Ovary (tissue), 9 donors: ENCODE measurements around the gene TPM4. TPM values are rescaled to one million over a fixed set of nuclear protein-coding genes. Genes with fewer than 3 reads are reported as not detected.

Experiments used
- DNase-seq, 5 donors: peaks; one replicate each; pipeline ENCODE4 v3.0.0-alpha.2; 2019 to 2020
- H3K27ac ChIP-seq, 2 donors: fragments of 200-600 bp; one replicate each; pipeline versions ENCODE4 v1.5.1 to v1.8.0; 2019 to 2022
- H3K27me3 ChIP-seq: fragments of 200-600 bp; one replicate; pipeline ENCODE4 v1.8.0; 2022
- H3K36me3 ChIP-seq: fragments of 200-600 bp; sonication (generic); one replicate; pipeline ENCODE4 v1.5.1; 2019
- H3K4me1 ChIP-seq: one replicate; pipeline ENCODE4 v1.8.1; 2013; ENCODE audit warnings: mild to moderate bottlenecking, moderate library complexity; ENCODE audit not compliant: insufficient read depth
- H3K4me3 ChIP-seq: fragments of 200-600 bp; sonication (generic); one replicate; pipeline ENCODE4 v1.5.1; 2017
- H3K9me3 ChIP-seq, 2 donors: fragments of 200-600 bp in 1 of 2; sonication (generic) in 1 of 2; one replicate each; pipeline versions ENCODE4 v1.5.1 to v1.8.1; 2013 to 2019; ENCODE audit warnings: mild to moderate bottlenecking in 1 of 2, moderate library complexity in 1 of 2
- EP300 ChIP-seq: sonication (generic); formaldehyde crosslinking; IDR thresholded peaks from one replicate; pipeline ENCODE4 v1.6.1; 2017; ENCODE audit warnings: antibody characterized with exemption
- POLR2A ChIP-seq: fragments of 450-650 bp; IDR thresholded peaks from one replicate; pipeline ENCODE4 v1.6.1; 2017; ENCODE audit warnings: antibody characterized with exemption, mild to moderate bottlenecking, moderate library complexity
- WGBS, 3 donors: extraction: QIAGEN DNeasy Blood & Tissue Kit in 1 of 3; methylation state at CpG; one replicate each; pipeline versions ENCODE4 v1.1.5 to v1.1.7; 2013 to 2017; 5-methylcytosine and 5-hydroxymethylcytosine counted together
- intact Hi-C, 4 donors: fragments of 100-400 bp; cut with DNase I; formaldehyde crosslinking; loops; one replicate each; pipeline versions ENCODE4 v1.11.0 to v1.15.1; 2022 to 2023
- polyA plus RNA-seq, 2 donors: library from polyadenylated mRNA; stranded (reverse); fragments of 200-250 nt in 1 of 2; fragments of 350-450 nt in 1 of 2; fragmentation: Illumina TruSeq in 1 of 2; extraction: RNeasy Lipid Tissue Mini Kit (QIAGEN cat#74804) in 1 of 2; gene quantifications; one replicate each; pipeline ENCODE4 v1.2.3, GENCODE V29; 2013 to 2014
- total RNA-seq, 7 donors: library from RNA; depleted of rRNA in 2 of 7; stranded (reverse); fragments of >200 nt in 2 of 7; fragmentation: NEBNext Ultra II Directional in 3 of 7; extraction: Animal tissue kit (Norgen Biotek cat#: 25700) in 3 of 7; gene quantifications; one replicate each; pipeline versions ENCODE4 v1.1.0 to v1.2.4, GENCODE V29; 2016 to 2023
- TF ChIP-seq, protein P1 (sequence below), 3 donors: fragments of 450-650 bp in 2 of 3; fragments of 200-600 bp in 1 of 3; IDR thresholded peaks; one replicate each; pipeline versions ENCODE4 v1.5.1 to v1.8.0; 2016 to 2022; ENCODE audit warnings: antibody characterized with exemption in 3 of 3, mild to moderate bottlenecking in 1 of 3
- donor health status: DM: no; HTN: no; CAD: no; lungs with moderate emphysema.
- donor health status: DM: no; HTN: no; CAD: no.
- donor health status: Bipolar disorder and iron deficiency.
- donor health status: DM: yes; HTN: yes; CAD: no.
- donor health status: DM: no; HTN: no; CAD: no.
- donor health status: DM: yes; HTN: yes; CAD: no.

Gene TPM4
- total and polyA plus RNA-seq, 9 donors: 286 to 664 (median 554) TPM

GRCh38 chr19:16113727-16114126 is 37.4 kb downstream of the TPM4 start:
- peaks cover 8% of the 10 kb centered on the region for H3K4me1 ChIP-seq
- no peaks in the 10 kb centered on the region for H3K36me3 ChIP-seq
- H3K9me3 ChIP-seq: no peaks in the 10 kb centered on the region
- H3K27ac ChIP-seq: no peak overlapping the region
- intact Hi-C loops: loop anchor here in 2 of 4 donors (5.0 to 10.0 kb wide), 5 partner anchors 36 to 999 kb away; partner anchors contain the start of genes FAM32A (in 1 of the 2) and TPM4 (in 1 of the 2)
- no peak for TF ChIP-seq POLR2A
- TF ChIP-seq EP300: no peak
- TF ChIP-seq, protein P1, sequence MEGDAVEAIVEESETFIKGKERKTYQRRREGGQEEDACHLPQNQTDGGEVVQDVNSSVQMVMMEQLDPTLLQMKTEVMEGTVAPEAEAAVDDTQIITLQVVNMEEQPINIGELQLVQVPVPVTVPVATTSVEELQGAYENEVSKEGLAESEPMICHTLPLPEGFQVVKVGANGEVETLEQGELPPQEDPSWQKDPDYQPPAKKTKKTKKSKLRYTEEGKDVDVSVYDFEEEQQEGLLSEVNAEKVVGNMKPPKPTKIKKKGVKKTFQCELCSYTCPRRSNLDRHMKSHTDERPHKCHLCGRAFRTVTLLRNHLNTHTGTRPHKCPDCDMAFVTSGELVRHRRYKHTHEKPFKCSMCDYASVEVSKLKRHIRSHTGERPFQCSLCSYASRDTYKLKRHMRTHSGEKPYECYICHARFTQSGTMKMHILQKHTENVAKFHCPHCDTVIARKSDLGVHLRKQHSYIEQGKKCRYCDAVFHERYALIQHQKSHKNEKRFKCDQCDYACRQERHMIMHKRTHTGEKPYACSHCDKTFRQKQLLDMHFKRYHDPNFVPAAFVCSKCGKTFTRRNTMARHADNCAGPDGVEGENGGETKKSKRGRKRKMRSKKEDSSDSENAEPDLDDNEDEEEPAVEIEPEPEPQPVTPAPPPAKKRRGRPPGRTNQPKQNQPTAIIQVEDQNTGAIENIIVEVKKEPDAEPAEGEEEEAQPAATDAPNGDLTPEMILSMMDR (IDR thresholded peaks at IDR 0.05): no peak
- H3K4me3 ChIP-seq: no peak overlapping the region
- H3K27me3 ChIP-seq: no peaks in the 10 kb centered on the region
- DNase-seq: no peak
- WGBS, 3 donors: 67 to 94% (median 82%) methylated on average over 3 of the region's 3 CpGs

DNA sequence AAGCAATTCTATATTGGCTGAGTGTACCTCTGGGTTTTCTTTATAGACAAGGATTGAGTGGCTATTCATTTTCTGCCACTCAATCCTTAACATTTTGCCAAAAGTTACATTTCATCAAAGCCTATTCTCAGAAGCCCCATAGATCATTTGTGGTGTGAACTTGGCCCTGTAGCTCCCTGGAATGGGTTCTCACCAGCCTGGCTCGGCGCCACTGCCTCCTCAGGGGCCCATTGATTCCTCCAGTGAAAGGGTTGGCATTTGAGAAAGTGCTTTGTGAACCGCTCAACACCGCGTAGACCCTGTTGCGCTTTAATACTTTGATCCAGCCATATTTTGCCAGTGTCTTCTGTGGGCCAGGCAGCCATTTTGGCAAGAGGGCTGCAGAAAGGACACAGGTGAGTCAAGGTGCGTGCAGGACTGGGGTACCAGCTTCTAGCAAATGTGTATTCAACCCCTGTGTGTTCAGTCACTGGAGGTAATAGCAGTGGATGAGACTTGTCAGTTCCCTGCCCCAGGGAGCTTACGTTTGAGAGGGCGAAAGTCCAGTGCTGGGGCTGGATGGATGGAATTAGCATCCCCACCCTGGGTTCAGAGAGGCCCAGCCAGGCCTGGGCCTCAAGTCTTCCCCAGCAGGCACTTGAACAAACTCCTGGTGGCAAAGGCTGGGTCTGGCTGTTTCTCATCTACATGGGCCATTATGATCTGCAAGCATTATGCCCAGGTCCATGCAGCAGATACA is 39.2 kb downstream of the TPM4 start:
- no peak overlapping the region for H3K27ac ChIP-seq
- peaks cover 8% of the 10 kb centered on the region for H3K4me1 ChIP-seq
- intact Hi-C loops: loop anchor here in 2 of 4 donors (5.0 to 10.0 kb wide), 4 partner anchors 43 to 1001 kb away; partner anchors contain the start of gene FAM32A (in 1 of the 2)

DNA sequence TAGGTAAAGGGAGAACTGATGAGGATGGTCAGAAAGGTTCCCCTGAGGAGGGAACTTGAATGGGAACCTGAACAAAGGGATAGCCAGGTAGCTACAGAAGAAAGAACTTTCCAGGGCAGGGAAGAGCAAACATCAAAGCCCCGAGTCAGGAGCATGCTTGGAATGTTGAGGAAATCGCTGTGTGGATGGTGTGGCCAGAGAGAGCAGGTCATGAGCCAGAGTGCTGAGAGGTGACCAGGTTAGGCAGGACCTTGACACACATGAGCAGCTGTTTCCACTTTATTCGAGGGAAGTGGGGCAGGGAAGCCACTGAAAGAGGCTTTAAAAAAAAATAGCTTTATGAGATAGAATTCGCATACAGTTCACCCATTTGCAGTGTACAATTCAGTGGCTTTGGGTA is 39.8 kb downstream of the TPM4 start:
- WGBS, 3 donors: 67 to 74% (median 71%) methylated on average over 4 of the region's 4 CpGs
- H3K4me1 ChIP-seq: peaks cover 8% of the 10 kb centered on the region
- H3K36me3 ChIP-seq: no peaks in the 10 kb centered on the region
- no peak for DNase-seq
- H3K27me3 ChIP-seq: no peaks in the 10 kb centered on the region
- intact Hi-C loops: loop anchor here in 2 of 4 donors (5.0 to 10.0 kb wide), 4 partner anchors 44 to 1001 kb away; partner anchors contain the start of gene FAM32A (in 1 of the 2)
- TF ChIP-seq, protein P1 (IDR thresholded peaks at IDR 0.05): no peak
- TF ChIP-seq EP300: no peak
- TF ChIP-seq POLR2A: no peak
- no peak overlapping the region for H3K27ac ChIP-seq
- H3K4me3 ChIP-seq: no peak overlapping the region
- no peaks in the 10 kb centered on the region for H3K9me3 ChIP-seq

More for the DNA sequence above, 39.2 kb downstream of the TPM4 start:
- DNase-seq: no peak
- no peaks in the 10 kb centered on the region for H3K9me3 ChIP-seq
- WGBS, 3 donors: 87 to 93% (median 92%) methylated on average over 9 of the region's 9 CpGs
- no peaks in the 10 kb centered on the region for H3K27me3 ChIP-seq
- no peak overlapping the region for H3K4me3 ChIP-seq
- H3K36me3 ChIP-seq: no peaks in the 10 kb centered on the region
- TF ChIP-seq POLR2A (no peak), EP300 (no peak)
- TF ChIP-seq, protein P1 (IDR thresholded peaks at IDR 0.05): no peak

GRCh38 chr19:16117594-16118033 is 41.3 kb downstream of the TPM4 start:
- peaks cover 3% of the 10 kb centered on the region for H3K4me1 ChIP-seq
- H3K4me3 ChIP-seq: no peak overlapping the region
- WGBS, 3 donors: 84 to 91% (median 85%) methylated on average over 11 of the region's 11 CpGs
- H3K9me3 ChIP-seq: no peaks in the 10 kb centered on the region
- TF ChIP-seq EP300 (no peak), POLR2A (no peak)
- TF ChIP-seq, protein P1 (IDR thresholded peaks at IDR 0.05): no peak
- no peaks in the 10 kb centered on the region for H3K27me3 ChIP-seq
- H3K27ac ChIP-seq: no peak overlapping the region
- H3K36me3 ChIP-seq: no peaks in the 10 kb centered on the region
- intact Hi-C loops: loop anchor here in 2 of 4 donors (5.0 to 10.0 kb wide), 4 partner anchors 45 to 1003 kb away; partner anchors contain the start of gene FAM32A (in 1 of the 2)
- no peak for DNase-seq
